Lower leg skin (tissue), 3 donors: Measurements from ENCODE around the gene SPDYE4.

ENCODE experiments used
- POLR2A ChIP-seq, 2 donors: fragments of 450-650 bp; IDR thresholded peaks; one replicate each; pipeline ENCODE4 v1.6.1; 2016 to 2017; ENCODE audit warnings: antibody characterized with exemption in 2 of 2, mild to moderate bottlenecking in 1 of 2, moderate library complexity in 1 of 2
- TF ChIP-seq, protein P1 (sequence below), 3 donors: fragments of 450-650 bp; IDR thresholded peaks; one replicate each; pipeline ENCODE4 v1.5.1; 2016; ENCODE audit warnings: antibody characterized with exemption in 3 of 3, mild to moderate bottlenecking in 3 of 3, moderate library complexity in 2 of 3

DNA sequence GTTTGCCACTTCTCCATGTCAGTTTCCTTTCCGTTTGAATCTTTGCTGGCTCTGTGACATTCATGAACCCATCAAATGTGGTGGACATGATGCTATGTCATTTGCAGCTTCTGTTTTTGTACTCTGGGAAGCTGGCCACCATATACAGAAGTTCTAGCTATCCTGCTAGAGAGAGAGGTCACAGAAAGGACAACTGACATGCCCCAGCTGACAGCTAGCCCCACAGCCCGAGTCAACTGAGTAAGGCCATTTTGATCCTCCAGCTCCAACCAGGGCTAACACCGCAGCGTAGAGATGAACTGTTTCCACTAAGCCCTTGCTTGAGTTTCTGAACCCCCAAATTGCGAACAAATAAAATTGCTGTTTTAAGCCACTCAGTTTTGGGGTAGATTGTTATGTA, 47.5 kb downstream of the SPDYE4 start:
- TF ChIP-seq POLR2A (IDR thresholded peaks at IDR 0.05) = no peak
- TF ChIP-seq, protein P1, sequence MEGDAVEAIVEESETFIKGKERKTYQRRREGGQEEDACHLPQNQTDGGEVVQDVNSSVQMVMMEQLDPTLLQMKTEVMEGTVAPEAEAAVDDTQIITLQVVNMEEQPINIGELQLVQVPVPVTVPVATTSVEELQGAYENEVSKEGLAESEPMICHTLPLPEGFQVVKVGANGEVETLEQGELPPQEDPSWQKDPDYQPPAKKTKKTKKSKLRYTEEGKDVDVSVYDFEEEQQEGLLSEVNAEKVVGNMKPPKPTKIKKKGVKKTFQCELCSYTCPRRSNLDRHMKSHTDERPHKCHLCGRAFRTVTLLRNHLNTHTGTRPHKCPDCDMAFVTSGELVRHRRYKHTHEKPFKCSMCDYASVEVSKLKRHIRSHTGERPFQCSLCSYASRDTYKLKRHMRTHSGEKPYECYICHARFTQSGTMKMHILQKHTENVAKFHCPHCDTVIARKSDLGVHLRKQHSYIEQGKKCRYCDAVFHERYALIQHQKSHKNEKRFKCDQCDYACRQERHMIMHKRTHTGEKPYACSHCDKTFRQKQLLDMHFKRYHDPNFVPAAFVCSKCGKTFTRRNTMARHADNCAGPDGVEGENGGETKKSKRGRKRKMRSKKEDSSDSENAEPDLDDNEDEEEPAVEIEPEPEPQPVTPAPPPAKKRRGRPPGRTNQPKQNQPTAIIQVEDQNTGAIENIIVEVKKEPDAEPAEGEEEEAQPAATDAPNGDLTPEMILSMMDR (IDR thresholded peaks at IDR 0.05) = no peak
